ENCODE data around the gene CALCR.

GRCh38 chr7:93461350-93461749 is 113.2 kb downstream of the CALCR start:
- TF ChIP-seq POLR2AphosphoS5 (IDR thresholded peaks at IDR 0.05; ENCODE audit: low read depth, low read length) (no peak), SIN3A (IDR thresholded peaks at IDR 0.05; ENCODE audit: borderline replicate concordance, insufficient read depth, low read length) (no peak)
